CD8-positive, alpha-beta memory T cell (primary cell): ENCODE results near the gene TMED10. TPM values are rescaled to one million over a fixed set of nuclear protein-coding genes. Genes with fewer than 3 reads are reported as not detected.

Experiments used
- CTCF ChIA-PET: fragments of 350-600 bp; sonication (Branson Sonifier 250); formaldehyde crosslinking; loops from one replicate; lab custom pipeline; 2021; ENCODE audit warnings: antibody characterized with exemption; lab: Charles Lee
- POLR2A ChIA-PET: fragments of 350-600 bp; sonication (Branson Sonifier 250); formaldehyde crosslinking; loops from one replicate; lab custom pipeline; 2021; ENCODE audit warnings: antibody characterized with exemption; lab: Charles Lee
- DNase-seq, 5 donors: peaks; one replicate each; pipeline versions ENCODE4 v3.0.0 to v3.0.0-alpha.2; 2020 to 2022; ENCODE audit warnings: mixed read lengths in 1 of 5
- H3K27ac ChIP-seq: one replicate; pipeline ENCODE4 v1.7.0; 2013; ENCODE audit warnings: low read depth, mild to moderate bottlenecking, low read length, moderate library complexity
- H3K27me3 ChIP-seq: 2 replicates; pipeline ENCODE4 v1.7.0; 2013; ENCODE audit warnings: low read length, mild to moderate bottlenecking; ENCODE audit not compliant: insufficient read depth, poor library complexity, severe bottlenecking
- H3K36me3 ChIP-seq: 2 replicates; pipeline ENCODE4 v1.7.0; 2013; ENCODE audit warnings: mild to moderate bottlenecking, low read length, moderate library complexity; ENCODE audit not compliant: insufficient read depth
- H3K4me1 ChIP-seq: 2 replicates; pipeline ENCODE4 v1.7.0; 2013; ENCODE audit warnings: mild to moderate bottlenecking, low read length, moderate library complexity; ENCODE audit not compliant: insufficient read depth
- H3K4me3 ChIP-seq: 2 replicates; pipeline ENCODE4 v1.7.0; 2013; ENCODE audit warnings: mild to moderate bottlenecking, low read length
- H3K9me3 ChIP-seq: 2 replicates; pipeline ENCODE4 v1.7.0; 2013; ENCODE audit warnings: mild to moderate bottlenecking, low read length
- H3K27ac Mint-ChIP-seq, 8 donors: one replicate each; pipeline ENCODE4 v1.8.0; 2020 to 2021; ENCODE audit warnings: mixed read lengths in 8 of 8, mild to moderate bottlenecking in 6 of 8, inconsistent platforms in 3 of 8, moderate library complexity in 3 of 8
- H3K27me3 Mint-ChIP-seq, 2 donors: one replicate each; pipeline ENCODE4 v1.8.0; 2020 to 2021; ENCODE audit warnings: mixed read lengths in 2 of 2, mild to moderate bottlenecking in 1 of 2, moderate library complexity in 1 of 2
- H3K36me3 Mint-ChIP-seq, 3 donors: one replicate each; pipeline ENCODE4 v1.8.0; 2020 to 2021; ENCODE audit warnings: mixed read lengths in 3 of 3, inconsistent platforms in 1 of 3, mild to moderate bottlenecking in 1 of 3
- H3K4me1 Mint-ChIP-seq, 3 donors: one replicate each; pipeline ENCODE4 v1.8.0; 2020 to 2021; ENCODE audit warnings: mixed read lengths in 3 of 3, inconsistent platforms in 1 of 3, mild to moderate bottlenecking in 1 of 3
- H3K4me3 Mint-ChIP-seq, 7 donors: one replicate each; pipeline ENCODE4 v1.8.0; 2020 to 2021; ENCODE audit warnings: mixed read lengths in 7 of 7, mild to moderate bottlenecking in 6 of 7, moderate library complexity in 4 of 7, inconsistent platforms in 2 of 7
- H3K9me3 Mint-ChIP-seq, 5 donors: one replicate each; pipeline ENCODE4 v1.8.0; 2020 to 2022; ENCODE audit warnings: mixed read lengths in 5 of 5, mild to moderate bottlenecking in 3 of 5, moderate library complexity in 2 of 5, inconsistent platforms in 1 of 5
- polyA plus RNA-seq: library from polyadenylated mRNA; unstranded; fragments of 300-500 nt; fragmentation: Illumina TruSeq; gene quantifications from one replicate; pipeline ENCODE4 v1.2.3, GENCODE V29; 2021
- total RNA-seq, 2 experiments: library from RNA; stranded (reverse); gene quantifications; one replicate each; pipeline ENCODE4 v1.2.3, GENCODE V29; 2021

The TMED10 gene
- total and polyA plus RNA-seq, 3 experiments from 2014 or later, result 178 to 321 (median 178) TPM

DNA sequence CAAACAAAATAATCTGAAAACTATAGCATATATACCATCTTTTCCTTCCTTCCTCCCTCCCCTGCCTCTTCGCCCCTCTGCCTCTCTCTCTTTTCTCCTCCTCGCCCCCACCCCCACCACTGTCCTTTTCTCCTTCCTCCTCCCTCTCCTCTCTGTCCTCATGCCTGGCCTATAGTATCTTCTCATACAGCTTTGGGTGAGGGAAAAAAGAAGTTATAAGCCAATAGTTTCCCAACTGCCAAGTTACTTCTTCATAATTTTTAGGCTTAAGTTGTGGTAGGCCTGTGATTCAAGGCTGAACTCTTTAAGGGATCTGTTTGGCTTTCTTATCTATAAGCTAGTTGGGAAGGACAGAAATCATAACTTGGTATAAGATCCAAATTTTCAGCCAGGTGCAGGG is 9.1 kb downstream of the TMED10 start:
- CTCF ChIA-PET, result no interaction called here
- POLR2A ChIA-PET, result no interaction called here
- peaks cover 0 to 24% (median 0%) of the 10 kb centered on the region in 3 donors for H3K36me3 Mint-ChIP-seq
- Histone ChIP-seq H3K36me3 (no peaks in the 10 kb centered on the region), H3K4me1 (peaks cover 45% of the 10 kb centered on the region), H3K27me3 (no peaks in the 10 kb centered on the region), H3K27ac (no peak overlapping the region), H3K4me3 (no peak overlapping the region), H3K9me3 (no peaks in the 10 kb centered on the region)
- H3K4me3 Mint-ChIP-seq, result no peak overlapping the region
- peak overlapping the region in 3 of 8 donors; percentile 12 to 17 (median 17) for H3K27ac Mint-ChIP-seq
- peaks cover 55 to 79% (median 71%) of the 10 kb centered on the region in 3 donors for H3K4me1 Mint-ChIP-seq
- no peaks in the 10 kb centered on the region for H3K9me3 Mint-ChIP-seq
- DNase-seq, result no peak
- no peaks in the 10 kb centered on the region for H3K27me3 Mint-ChIP-seq

DNA sequence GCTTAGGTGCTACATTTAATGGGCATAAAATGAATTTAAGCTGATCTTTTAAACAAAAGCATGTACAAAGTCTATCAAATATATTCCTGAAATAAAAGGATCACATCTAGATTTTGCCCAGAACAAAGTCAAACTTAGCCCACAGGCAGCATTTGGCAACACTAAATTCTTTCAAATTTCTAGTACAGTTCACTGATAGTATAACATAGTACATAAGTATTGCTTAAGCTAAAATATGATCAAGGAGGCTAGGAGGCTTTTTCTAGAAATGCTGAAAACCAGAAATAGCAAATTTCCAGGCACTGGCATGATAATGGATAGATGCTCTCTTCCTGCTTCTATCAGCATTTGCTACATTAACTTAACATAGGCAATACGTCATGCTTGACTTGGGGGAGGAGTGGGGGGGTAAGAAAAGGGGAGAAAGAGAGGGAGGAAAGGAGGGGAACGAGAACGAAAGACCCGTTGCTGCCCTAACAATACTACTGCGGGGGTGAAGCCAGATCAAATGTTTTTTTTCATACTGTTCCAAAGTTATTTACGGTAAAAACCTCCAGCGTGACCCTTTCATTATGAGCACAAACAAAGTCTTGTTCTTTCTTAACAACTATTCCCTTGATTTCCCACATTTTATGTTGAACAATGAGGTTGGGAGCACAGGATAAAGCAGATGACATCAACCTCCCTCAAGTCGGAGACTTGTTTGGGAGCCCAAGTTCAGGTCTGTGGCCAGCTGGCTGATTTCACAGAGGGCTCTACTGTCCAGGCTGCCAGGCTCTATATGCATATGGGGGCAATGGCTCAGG is 10.6 kb downstream of the TMED10 start:
- POLR2A ChIA-PET, result no interaction called here
- CTCF ChIA-PET, result no interaction called here
- peaks cover 51% of the 10 kb centered on the region for H3K4me1 ChIP-seq
- H3K4me3 Mint-ChIP-seq, result no peak overlapping the region
- H3K27ac ChIP-seq, result no peak overlapping the region
- peaks cover 0 to 24% (median 0%) of the 10 kb centered on the region in 3 donors for H3K36me3 Mint-ChIP-seq
- H3K4me3 ChIP-seq, result no peak overlapping the region
- no peaks in the 10 kb centered on the region for H3K36me3 ChIP-seq
- H3K27ac Mint-ChIP-seq, result peak overlapping the region in 5 of 8 donors; percentile 15 to 82 (median 46)
- DNase-seq, result no peak
- H3K27me3 ChIP-seq, result no peaks in the 10 kb centered on the region
- no peaks in the 10 kb centered on the region for H3K27me3 Mint-ChIP-seq
- no peaks in the 10 kb centered on the region for H3K9me3 ChIP-seq
- no peaks in the 10 kb centered on the region for H3K9me3 Mint-ChIP-seq
- H3K4me1 Mint-ChIP-seq, result peaks cover 58 to 80% (median 72%) of the 10 kb centered on the region in 3 donors

- CTCF ChIA-PET, result no interaction called here
- Histone ChIP-seq H3K4me3 (no peak overlapping the region), H3K9me3 (no peaks in the 10 kb centered on the region), H3K27ac (no peak overlapping the region), H3K27me3 (no peaks in the 10 kb centered on the region), H3K4me1 (peaks cover 57% of the 10 kb centered on the region), H3K36me3 (no peaks in the 10 kb centered on the region)
- H3K4me1 Mint-ChIP-seq, result peaks cover 59 to 82% (median 73%) of the 10 kb centered on the region in 3 donors
- H3K4me3 Mint-ChIP-seq, result no peak overlapping the region
- H3K9me3 Mint-ChIP-seq, result no peaks in the 10 kb centered on the region
- POLR2A ChIA-PET, result interaction anchor here (1.9 kb wide), 1 partner anchor 11 kb away, joined by 5 read pairs; the partner anchor contains the start of gene TMED10
- peak overlapping the region in 1 of 8 donors; percentile 75 for H3K27ac Mint-ChIP-seq
- peaks cover 0 to 23% (median 0%) of the 10 kb centered on the region in 3 donors for H3K36me3 Mint-ChIP-seq
- H3K27me3 Mint-ChIP-seq, result no peaks in the 10 kb centered on the region
- DNase-seq, result no peak
These were observed 11.6 kb downstream of the TMED10 start for GRCh38 chr14:75164809-75165208.

GRCh38 chr14:75163677-75164076 is 12.7 kb downstream of the TMED10 start:
- Mint-ChIP-seq H3K36me3 (peaks cover 0 to 23% (median 0%) of the 10 kb centered on the region in 3 donors), H3K27me3 (no peaks in the 10 kb centered on the region), H3K27ac (peak overlapping the region in 2 of 8 donors; percentile 9 to 58), H3K9me3 (no peaks in the 10 kb centered on the region), H3K4me1 (peaks cover 61 to 83% (median 76%) of the 10 kb centered on the region in 3 donors), H3K4me3 (no peak overlapping the region)
- DNase-seq, result no peak
- CTCF ChIA-PET, result interaction anchor here (0.9 to 1.6 kb wide), 3 partner anchors 29 to 303 kb away, joined by 3 to 5 read pairs (median 3); no protein-coding TSS in a partner anchor
- peaks cover 48% of the 10 kb centered on the region for H3K4me1 ChIP-seq
- POLR2A ChIA-PET, result interaction anchor here (1.9 kb wide), 1 partner anchor 12 kb away, joined by 5 read pairs; the partner anchor contains the start of gene TMED10
- H3K27me3 ChIP-seq, result no peaks in the 10 kb centered on the region
- H3K9me3 ChIP-seq, result no peaks in the 10 kb centered on the region
- H3K4me3 ChIP-seq, result no peak overlapping the region
- H3K36me3 ChIP-seq, result no peaks in the 10 kb centered on the region
- H3K27ac ChIP-seq, result no peak overlapping the region

DNA sequence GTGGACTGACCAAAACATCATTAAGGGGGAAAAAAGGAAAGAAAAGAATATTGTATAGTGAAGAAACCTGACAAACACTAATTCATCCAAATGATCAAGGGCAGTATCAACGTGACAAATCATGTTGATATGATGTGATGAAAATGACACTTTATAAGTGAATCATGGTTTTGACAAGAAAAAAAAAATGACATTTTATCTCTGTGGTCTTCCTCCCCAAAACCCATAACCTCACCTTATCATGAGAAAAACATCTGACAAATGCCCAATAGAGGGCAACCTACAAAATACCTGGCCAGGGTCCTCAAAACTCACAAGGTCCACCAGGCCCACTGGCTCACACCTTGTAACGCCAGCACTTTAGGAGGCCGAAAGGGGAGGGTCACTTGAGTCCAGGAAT is 13.8 kb downstream of the TMED10 start:
- no peaks in the 10 kb centered on the region for H3K27me3 Mint-ChIP-seq
- ChIA-PET POLR2A (no interaction called here), CTCF (interaction anchor here (1.6 kb wide), 1 partner anchor 132 kb away, joined by 5 read pairs; no protein-coding TSS in a partner anchor)
- no peaks in the 10 kb centered on the region for H3K9me3 Mint-ChIP-seq
- H3K36me3 ChIP-seq, result no peaks in the 10 kb centered on the region
- peaks cover 52 to 80% (median 67%) of the 10 kb centered on the region in 3 donors for H3K4me1 Mint-ChIP-seq
- no peak for DNase-seq
- H3K27me3 ChIP-seq, result no peaks in the 10 kb centered on the region
- no peak overlapping the region for H3K4me3 ChIP-seq
- H3K27ac ChIP-seq, result no peak overlapping the region
- no peaks in the 10 kb centered on the region for H3K9me3 ChIP-seq
- H3K4me3 Mint-ChIP-seq, result no peak overlapping the region
- peak overlapping the region in 6 of 8 donors; percentile 16 to 84 (median 36) for H3K27ac Mint-ChIP-seq
- H3K4me1 ChIP-seq, result peaks cover 39% of the 10 kb centered on the region
- peaks cover 0 to 26% (median 0%) of the 10 kb centered on the region in 3 donors for H3K36me3 Mint-ChIP-seq

DNA sequence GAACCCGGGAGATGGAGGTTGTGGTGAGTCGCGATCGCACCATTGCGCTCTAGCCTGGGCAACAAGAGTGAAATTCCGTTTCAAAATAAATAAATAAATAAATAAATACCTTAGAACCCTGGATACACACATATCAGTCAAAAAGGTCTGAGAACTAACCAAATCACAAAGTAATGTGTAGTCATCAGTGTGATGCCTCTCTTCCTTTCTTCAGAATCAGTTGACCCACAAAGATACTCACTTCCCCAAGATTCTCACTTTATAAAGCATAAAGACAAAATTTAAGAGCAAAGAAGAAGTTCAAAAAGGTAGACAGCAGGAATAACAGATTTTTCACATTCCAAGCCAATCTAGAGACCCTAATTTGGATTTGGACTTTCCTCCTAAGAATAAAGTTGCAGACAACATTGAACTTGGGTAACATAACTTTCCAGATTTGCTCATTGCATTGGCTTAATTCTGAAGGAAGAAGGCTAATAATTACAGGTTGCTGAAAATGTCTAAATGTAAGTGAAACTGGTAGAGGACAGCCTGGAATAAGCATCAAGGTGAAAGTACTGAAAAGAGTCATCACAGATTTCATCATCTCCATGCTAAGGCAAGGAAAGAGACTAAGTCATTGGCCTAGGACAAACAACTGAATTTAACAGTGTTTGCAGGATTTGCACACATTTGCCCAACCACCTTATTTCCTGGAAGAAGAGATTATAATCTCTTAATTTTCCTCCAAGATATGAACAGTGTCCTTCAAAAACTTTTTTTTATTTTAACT is 17.4 kb downstream of the TMED10 start:
- ChIA-PET POLR2A (interaction anchor here (0.6 kb wide), 1 partner anchor 32 kb away, joined by 6 read pairs; no protein-coding TSS in a partner anchor), CTCF (interaction anchor here (0.7 kb wide), 1 partner anchor 135 kb away, joined by 3 read pairs; no protein-coding TSS in a partner anchor)
- no peak for DNase-seq
- Mint-ChIP-seq H3K4me1 (peaks cover 50 to 80% (median 66%) of the 10 kb centered on the region in 3 donors), H3K27me3 (no peaks in the 10 kb centered on the region), H3K4me3 (peak overlapping the region in 1 of 7 donors; percentile 24), H3K9me3 (no peaks in the 10 kb centered on the region), H3K27ac (peak overlapping the region in 6 of 8 donors; percentile 25 to 72 (median 54)), H3K36me3 (peaks cover 0 to 24% (median 0%) of the 10 kb centered on the region in 3 donors)
- Histone ChIP-seq H3K36me3 (no peaks in the 10 kb centered on the region), H3K4me1 (peaks cover 35% of the 10 kb centered on the region), H3K27me3 (no peaks in the 10 kb centered on the region), H3K27ac (no peak overlapping the region), H3K4me3 (no peak overlapping the region), H3K9me3 (no peaks in the 10 kb centered on the region)

DNA sequence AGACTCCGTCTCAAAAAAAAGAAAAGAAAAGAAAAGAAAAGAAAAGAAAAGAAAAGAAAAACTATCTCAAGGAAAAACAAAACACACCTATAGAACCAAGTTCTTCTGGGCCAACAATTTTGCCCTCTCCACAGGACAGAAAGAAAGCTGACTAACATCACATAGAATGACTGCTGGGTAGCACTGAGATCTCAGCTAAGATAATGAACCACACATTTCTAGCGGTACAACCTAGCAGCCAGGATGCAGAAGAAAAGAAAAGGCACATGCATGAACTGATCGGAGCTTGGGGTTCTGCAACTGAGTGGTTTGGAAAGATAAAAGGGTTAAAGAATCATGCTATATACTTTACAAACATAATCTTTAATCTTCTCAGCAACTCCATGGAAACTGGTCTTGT is 19.5 kb downstream of the TMED10 start:
- DNase-seq, result peak in 1 of 5 donors; percentile 20
- ChIA-PET CTCF (interaction anchor here (0.5 kb wide), 1 partner anchor 140 kb away, joined by 3 read pairs; no protein-coding TSS in a partner anchor), POLR2A (no interaction called here)
- H3K9me3 Mint-ChIP-seq, result no peaks in the 10 kb centered on the region
- H3K27me3 Mint-ChIP-seq, result no peaks in the 10 kb centered on the region
- H3K27ac ChIP-seq, result no peak overlapping the region
- H3K4me3 Mint-ChIP-seq, result peak overlapping the region in 4 of 7 donors; percentile 15 to 34 (median 16)
- no peaks in the 10 kb centered on the region for H3K27me3 ChIP-seq
- no peaks in the 10 kb centered on the region for H3K36me3 ChIP-seq
- H3K4me3 ChIP-seq, result no peak overlapping the region
- peaks cover 0 to 24% (median 3%) of the 10 kb centered on the region in 3 donors for H3K36me3 Mint-ChIP-seq
- peaks cover 57 to 77% (median 71%) of the 10 kb centered on the region in 3 donors for H3K4me1 Mint-ChIP-seq
- H3K4me1 ChIP-seq, result peaks cover 31% of the 10 kb centered on the region
- H3K9me3 ChIP-seq, result no peaks in the 10 kb centered on the region
- peak overlapping the region in 7 of 8 donors; percentile 11 to 74 (median 51) for H3K27ac Mint-ChIP-seq
